ENCODE data around the gene TRHDE.
A peak's percentile ranks its signal among the peaks of the same experiment; 100 is the strongest.

The TRHDE gene

GRCh38 chr12:72560003-72560769 lies 288.0 kb downstream of the TRHDE start:
- Histone ChIP-seq H3K27me3 (ENCODE audit: insufficient read depth, poor library complexity, severe bottlenecking) (no peaks in the 10 kb centered on the region), H3K4me3 (replicated peaks; ENCODE audit: insufficient read depth, low read length) (no peak overlapping the region), H3K27ac (replicated peaks) (no peak overlapping the region)
- DNase-seq (ENCODE audit: low read depth in 1 of 2, low spot score in 1 of 2), result no peak
- no peak for TF ChIP-seq GABPA (IDR thresholded peaks at IDR 0.05; ENCODE audit: low read depth)
- TF ChIP-seq REST (IDR thresholded peaks at IDR 0.05; ENCODE audit: insufficient replicate concordance, low read depth), result no peak
- TF ChIP-seq POLR2AphosphoS5 (IDR thresholded peaks at IDR 0.05; ENCODE audit: low read depth), result no peak
- no peak for TF ChIP-seq SPI1 (IDR thresholded peaks at IDR 0.05; ENCODE audit: borderline replicate concordance, low read depth)
- TF ChIP-seq, protein P1, sequence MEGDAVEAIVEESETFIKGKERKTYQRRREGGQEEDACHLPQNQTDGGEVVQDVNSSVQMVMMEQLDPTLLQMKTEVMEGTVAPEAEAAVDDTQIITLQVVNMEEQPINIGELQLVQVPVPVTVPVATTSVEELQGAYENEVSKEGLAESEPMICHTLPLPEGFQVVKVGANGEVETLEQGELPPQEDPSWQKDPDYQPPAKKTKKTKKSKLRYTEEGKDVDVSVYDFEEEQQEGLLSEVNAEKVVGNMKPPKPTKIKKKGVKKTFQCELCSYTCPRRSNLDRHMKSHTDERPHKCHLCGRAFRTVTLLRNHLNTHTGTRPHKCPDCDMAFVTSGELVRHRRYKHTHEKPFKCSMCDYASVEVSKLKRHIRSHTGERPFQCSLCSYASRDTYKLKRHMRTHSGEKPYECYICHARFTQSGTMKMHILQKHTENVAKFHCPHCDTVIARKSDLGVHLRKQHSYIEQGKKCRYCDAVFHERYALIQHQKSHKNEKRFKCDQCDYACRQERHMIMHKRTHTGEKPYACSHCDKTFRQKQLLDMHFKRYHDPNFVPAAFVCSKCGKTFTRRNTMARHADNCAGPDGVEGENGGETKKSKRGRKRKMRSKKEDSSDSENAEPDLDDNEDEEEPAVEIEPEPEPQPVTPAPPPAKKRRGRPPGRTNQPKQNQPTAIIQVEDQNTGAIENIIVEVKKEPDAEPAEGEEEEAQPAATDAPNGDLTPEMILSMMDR (IDR thresholded peaks at IDR 0.05; ENCODE audit: insufficient read depth, low read length), result no peak

DNA sequence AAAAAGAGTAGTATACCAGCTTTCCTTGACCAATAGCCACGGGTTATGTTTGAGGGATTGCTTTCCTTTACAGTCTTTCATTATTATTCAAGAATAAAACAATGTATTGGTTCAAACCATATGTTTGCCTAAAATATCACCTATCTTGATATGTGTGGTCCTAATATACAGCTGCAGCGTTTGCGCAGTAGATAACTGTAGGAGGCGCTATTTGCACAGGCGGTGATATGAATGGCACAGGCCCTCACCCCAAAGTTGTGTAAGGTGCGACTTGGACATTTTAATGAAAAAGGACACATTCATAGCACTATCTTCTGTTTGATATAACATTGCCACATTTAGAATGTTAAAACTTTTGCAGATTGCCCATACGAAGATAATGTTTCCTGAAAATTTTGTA lies 298.4 kb downstream of the TRHDE start:
- Histone ChIP-seq H3K27me3 (ENCODE audit: insufficient read depth, poor library complexity, severe bottlenecking) (no peaks in the 10 kb centered on the region), H3K27ac (replicated peaks) (no peak overlapping the region), H3K4me3 (replicated peaks; ENCODE audit: insufficient read depth, low read length) (no peak overlapping the region)
- peak in 1 of 2 experiments; percentile 16 for DNase-seq (ENCODE audit: low read depth in 1 of 2, low spot score in 1 of 2)
- TF ChIP-seq SPI1 (IDR thresholded peaks at IDR 0.05; ENCODE audit: borderline replicate concordance, low read depth), result no peak
- TF ChIP-seq GABPA (IDR thresholded peaks at IDR 0.05; ENCODE audit: low read depth), result no peak
- TF ChIP-seq, protein P1 (IDR thresholded peaks at IDR 0.05; ENCODE audit: insufficient read depth, low read length), result no peak
- no peak for TF ChIP-seq POLR2AphosphoS5 (IDR thresholded peaks at IDR 0.05; ENCODE audit: low read depth)
- TF ChIP-seq REST (IDR thresholded peaks at IDR 0.05; ENCODE audit: insufficient replicate concordance, low read depth), result no peak

DNA sequence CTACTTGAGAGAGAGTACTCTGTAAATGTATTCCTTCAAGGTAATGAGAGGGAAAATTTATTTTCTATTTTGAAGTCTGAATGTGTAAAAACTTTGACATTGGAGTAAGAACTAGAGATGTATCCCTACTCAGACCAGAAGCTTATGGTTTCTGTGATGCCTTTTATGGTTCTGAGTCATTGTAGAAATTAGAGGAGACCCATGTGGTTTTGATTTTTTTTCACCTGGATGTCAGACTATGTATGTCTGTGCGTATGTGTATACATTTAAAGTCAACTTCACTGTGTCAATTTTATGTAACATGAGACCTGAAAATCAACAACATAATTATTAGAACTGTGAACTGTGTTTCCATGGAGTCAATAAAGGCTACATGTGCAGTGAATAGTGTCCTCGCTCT lies 302.0 kb downstream of the TRHDE start:
- H3K27me3 ChIP-seq (ENCODE audit: insufficient read depth, poor library complexity, severe bottlenecking), result no peaks in the 10 kb centered on the region
- H3K4me3 ChIP-seq (replicated peaks; ENCODE audit: insufficient read depth, low read length), result no peak overlapping the region
- DNase-seq (ENCODE audit: low read depth in 1 of 2, low spot score in 1 of 2), result no peak
- H3K27ac ChIP-seq (replicated peaks), result no peak overlapping the region
- TF ChIP-seq REST (IDR thresholded peaks at IDR 0.05; ENCODE audit: insufficient replicate concordance, low read depth) (no peak), GABPA (IDR thresholded peaks at IDR 0.05; ENCODE audit: low read depth) (no peak), SPI1 (IDR thresholded peaks at IDR 0.05; ENCODE audit: borderline replicate concordance, low read depth) (no peak), POLR2AphosphoS5 (IDR thresholded peaks at IDR 0.05; ENCODE audit: low read depth) (no peak)
- TF ChIP-seq, protein P1 (IDR thresholded peaks at IDR 0.05; ENCODE audit: insufficient read depth, low read length), result no peak

All from HL-60 (cell line).